Dedifferentiated amniotic fluid mesenchymal stem cell (primary cell): ENCODE data around the gene MLLT10.

Source experiments
- DNase-seq: peaks from one replicate; pipeline ENCODE4 v3.0.0-alpha.2; 2016; ENCODE audit errors: extremely low spot score

Gene MLLT10

DNA sequence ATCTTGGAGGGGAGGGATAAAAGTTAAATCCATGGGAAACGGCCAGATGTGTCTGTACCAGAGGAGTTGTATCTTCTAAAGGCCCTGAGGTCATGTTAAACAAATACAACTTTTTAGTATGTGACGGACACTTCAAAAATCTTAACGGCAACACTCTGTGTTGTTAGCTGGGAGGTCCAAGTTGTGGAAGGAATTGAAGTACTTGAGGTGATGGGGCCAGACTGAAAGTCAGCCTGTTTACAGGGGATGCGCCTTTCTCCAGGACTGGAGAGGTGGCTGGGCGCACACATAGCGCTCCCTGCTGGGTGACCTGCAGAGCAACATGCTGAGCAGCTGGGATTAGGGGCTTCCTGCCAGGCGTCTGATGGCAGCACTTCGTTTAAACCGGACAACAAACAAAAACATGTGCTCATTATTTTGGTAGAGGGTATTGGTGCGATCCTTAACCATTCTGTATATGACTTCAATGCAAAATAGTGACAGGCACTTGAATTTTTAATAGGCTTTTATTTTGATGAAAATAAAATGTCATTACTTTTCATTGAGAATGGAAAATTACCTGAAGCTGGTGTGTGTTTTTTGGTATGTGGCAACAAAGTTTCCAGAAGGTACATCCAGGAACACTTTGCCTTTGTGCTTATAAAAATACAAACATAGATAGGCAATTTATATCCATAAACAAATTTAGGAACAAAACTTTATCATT lies 198.2 kb downstream of the MLLT10 start:
- peak; percentile 17 for DNase-seq

GRCh38 chr10:21733710-21734109 lies 199.7 kb downstream of the MLLT10 start:
- no peak for DNase-seq

DNA sequence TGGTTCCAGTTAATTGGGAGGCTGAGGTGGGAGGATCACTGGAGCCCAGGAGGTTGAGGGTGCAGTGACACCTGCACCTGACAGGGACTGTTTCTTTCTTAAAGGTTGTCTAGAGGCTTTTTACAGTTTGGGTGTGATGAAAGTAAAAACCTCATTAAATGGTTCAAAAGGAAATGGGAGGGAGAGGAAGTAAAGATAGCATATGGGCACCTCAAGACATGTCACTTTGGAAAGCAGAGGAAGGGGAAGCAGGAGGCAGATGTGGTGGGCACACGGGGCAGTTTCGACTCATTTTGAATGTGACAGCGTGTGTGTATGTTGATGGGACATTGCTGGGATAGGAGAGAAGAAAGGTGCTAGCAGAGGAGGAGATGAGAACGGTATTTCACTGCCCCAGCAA lies 203.1 kb downstream of the MLLT10 start:
- no peak for DNase-seq

- DNase-seq: no peak
Measured at GRCh38 chr10:21740989-21741388, 207.0 kb downstream of the MLLT10 start.

GRCh38 chr10:21742740-21743412 lies 208.8 kb downstream of the MLLT10 start:
- no peak for DNase-seq

DNA sequence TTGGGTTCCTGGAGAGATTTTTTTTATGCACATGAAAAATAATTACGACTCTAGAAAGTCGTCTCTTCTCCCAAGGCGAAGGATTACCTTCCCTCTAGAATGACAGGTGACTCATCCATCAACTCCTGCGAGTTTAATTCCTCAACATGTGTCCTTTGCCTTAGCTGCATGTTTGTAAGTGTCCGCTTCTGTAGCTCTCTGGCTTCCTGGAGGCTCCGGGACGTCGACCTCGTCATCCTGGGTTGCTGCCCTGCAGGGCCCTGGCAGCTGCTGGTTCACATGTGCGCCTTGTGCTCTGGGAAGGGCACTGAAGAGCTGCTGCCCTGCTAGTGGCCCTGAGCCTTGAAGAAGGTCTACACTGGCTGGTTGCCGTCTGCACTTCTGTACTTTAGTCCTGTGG lies 210.2 kb downstream of the MLLT10 start:
- DNase-seq: no peak

DNA sequence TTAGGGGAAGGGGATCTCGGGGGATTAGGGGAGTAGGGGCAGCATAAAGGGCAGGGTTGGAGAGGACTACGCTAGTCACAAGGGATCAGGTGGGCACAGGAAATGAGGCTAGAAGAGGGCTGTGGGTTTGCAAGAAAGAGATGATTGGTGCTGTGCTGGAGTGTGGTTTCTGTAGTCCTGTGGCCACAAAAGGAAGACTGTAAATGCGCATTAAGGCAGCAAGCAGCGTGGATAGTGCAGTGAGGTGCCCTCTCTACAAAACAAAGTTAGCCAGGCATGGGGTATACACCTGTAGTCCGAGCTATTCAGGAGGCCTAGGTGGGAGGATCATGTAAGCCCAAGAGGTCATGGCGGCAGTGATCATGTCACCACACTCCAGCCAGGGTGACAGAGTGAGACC lies 212.1 kb downstream of the MLLT10 start:
- DNase-seq: no peak

- DNase-seq: no peak
Measured at GRCh38 chr10:21747809-21748208, 213.8 kb downstream of the MLLT10 start.

DNA sequence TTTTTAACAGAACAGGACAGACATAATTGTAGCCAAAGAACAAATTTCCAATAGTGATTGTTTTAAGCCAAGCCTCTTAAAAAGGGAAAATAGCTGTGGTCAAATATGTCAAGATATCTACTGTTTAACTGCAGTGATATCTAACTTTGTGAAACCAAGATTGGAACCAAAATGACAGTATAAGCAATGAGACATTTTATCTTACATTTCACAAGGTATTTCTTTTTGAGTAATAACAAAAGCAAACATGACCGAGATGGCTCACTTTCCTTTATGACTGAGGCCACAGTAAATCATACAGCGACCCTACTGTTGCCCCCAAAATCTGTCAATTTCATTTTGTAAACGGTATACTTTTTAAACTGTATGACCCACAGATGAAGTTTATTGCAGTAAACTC lies 215.8 kb downstream of the MLLT10 start:
- DNase-seq: no peak

DNA sequence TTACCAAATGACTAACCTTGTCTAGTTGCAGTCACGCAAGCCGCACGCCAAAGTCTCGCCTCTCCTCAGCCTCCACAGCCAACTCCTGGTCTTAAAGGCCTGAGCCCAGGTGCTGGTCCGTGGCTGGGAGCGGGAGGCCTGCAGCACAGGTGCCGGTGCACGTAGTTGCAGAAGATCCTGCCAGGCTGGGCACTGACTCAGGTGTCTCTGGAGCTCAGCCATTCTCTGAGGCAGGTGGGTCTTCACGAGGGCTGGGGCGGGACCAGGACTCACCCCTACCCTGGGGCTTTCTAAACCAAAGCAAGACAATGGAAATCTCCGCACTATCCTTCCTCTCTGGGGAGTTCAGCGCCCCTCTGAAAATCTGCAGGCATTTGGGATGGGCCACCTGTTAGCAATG lies 216.4 kb downstream of the MLLT10 start:
- DNase-seq: no peak

- DNase-seq: no peak
Measured at GRCh38 chr10:21751341-21752310, 217.6 kb downstream of the MLLT10 start.

GRCh38 chr10:21753497-21754270 lies 219.7 kb downstream of the MLLT10 start:
- DNase-seq: no peak

DNA sequence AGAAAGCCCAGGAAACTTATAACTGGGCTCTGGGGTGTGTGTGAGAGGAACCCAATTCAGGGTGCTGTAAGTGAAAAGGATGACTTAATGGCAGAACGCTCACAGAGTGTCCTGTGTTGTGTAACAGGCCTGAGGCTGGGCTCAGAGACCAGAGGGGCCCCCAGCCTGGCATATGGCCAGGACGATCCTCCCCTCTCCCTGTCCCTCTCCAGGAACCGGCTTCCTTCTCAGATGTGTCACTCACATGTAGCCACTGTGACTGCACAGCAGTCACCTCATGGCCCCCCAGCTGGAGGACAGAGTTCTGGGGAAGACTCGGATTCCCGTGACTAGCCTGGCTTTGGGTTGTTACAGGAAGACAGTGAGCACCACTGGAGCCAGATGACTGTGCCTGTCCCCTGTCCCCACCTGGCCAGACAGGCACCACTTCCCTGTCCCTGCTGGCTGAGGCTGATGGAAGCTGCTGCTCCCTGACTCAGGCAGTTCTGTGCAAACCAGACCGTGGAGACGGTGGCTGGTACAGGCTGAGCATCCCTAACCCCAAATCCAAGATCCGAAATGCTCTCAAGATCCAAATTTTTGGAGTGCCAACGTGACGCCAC lies 220.5 kb downstream of the MLLT10 start:
- DNase-seq: no peak

DNA sequence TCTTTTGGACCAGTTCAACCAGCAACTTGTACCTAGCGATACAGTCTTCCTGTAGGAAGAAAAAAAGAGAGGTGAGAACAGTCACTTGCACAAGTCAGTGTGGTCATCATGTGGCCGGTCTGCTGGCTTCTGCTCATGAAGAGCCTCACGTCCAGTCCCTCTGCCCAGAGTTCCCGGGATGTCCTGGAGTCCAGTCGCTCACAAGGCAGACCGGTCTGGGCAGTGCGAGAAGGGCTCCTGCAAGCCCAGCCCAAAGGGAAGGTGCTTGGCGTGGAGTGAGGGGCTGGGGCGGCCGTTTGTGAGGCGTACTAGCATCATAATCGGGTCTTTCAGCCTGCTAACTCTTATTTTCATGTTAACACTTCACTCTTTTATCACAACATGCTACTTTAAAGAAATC lies 222.7 kb downstream of the MLLT10 start:
- DNase-seq: no peak

DNA sequence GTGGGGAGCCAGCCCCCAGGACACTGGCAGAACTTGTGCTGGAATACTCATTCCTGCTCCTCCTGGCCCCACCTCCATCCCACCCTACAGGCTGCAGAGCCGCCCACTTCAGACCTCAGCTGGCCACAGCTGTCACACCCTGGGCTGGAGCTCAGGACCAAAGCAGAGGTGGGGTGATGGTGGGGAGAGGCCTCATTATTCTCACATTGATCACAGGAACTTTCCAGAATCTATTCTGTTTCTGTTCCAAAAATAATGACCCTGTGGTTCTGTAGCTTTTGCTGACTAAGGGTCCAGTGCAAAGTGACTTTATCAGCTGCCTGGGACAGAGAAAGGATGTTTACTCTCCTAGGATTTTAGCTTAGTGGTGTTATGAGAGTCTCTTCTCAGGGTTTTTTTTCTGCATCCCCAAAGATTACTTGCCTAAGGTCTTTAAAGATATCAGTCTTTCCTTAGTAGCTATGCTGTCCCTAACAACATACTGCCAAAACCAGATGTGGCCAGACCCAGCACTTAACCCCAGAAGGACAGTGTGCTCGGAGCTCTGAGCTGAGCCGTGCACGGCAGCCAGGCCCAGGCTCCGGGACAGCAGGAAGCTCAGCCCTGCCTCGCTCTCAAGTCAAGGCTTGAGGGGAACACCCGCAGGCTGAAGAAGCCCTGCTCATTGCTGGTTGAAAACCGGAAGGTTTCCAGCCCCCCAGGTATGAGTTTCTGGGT lies 223.3 kb downstream of the MLLT10 start:
- no peak for DNase-seq

- no peak for DNase-seq
Measured at GRCh38 chr10:21758239-21758638, 224.2 kb downstream of the MLLT10 start.

GRCh38 chr10:21758696-21759095 lies 224.7 kb downstream of the MLLT10 start:
- no peak for DNase-seq

- no peak for DNase-seq
Measured at GRCh38 chr10:21759232-21759631, 225.2 kb downstream of the MLLT10 start.

DNA sequence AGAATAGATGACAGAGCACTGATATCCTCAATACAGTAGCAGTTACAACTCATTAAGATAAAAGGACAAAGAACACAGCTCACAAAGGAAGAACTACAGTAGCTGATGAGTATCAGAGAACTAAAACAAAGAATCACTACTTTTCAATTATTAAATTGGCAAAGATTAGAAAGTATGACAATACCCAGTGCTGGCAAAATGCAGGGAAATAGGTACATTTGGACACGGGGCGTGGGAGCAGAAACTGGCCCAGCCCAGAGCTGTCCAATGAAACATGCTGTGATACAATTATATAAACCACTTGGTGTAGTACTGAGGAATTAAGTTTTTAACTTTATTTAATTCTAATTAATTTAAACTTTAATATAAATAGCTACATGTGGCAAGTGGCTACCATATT lies 226.3 kb downstream of the MLLT10 start:
- DNase-seq: no peak

GRCh38 chr10:21764466-21765189 lies 230.6 kb downstream of the MLLT10 start:
- no peak for DNase-seq
